SK-N-DZ (cell line): ENCODE data around the gene PFN1.
"Not testable (repeated sequence)": the region's sequence is repeated elsewhere in the genome, so short reads cannot be mapped to it uniquely, and the experiment has no call there.

ENCODE experiments used
- DNase-seq: peaks from one replicate; pipeline ENCODE4 v3.0.0-alpha.2; 2015; ENCODE audit warnings: low spot score

Gene PFN1

GRCh38 chr17:4921320-4921719 is 27.0 kb downstream of the PFN1 start:
- DNase-seq: no peak

GRCh38 chr17:4920351-4921048 is 27.8 kb downstream of the PFN1 start:
- no peak for DNase-seq

DNA sequence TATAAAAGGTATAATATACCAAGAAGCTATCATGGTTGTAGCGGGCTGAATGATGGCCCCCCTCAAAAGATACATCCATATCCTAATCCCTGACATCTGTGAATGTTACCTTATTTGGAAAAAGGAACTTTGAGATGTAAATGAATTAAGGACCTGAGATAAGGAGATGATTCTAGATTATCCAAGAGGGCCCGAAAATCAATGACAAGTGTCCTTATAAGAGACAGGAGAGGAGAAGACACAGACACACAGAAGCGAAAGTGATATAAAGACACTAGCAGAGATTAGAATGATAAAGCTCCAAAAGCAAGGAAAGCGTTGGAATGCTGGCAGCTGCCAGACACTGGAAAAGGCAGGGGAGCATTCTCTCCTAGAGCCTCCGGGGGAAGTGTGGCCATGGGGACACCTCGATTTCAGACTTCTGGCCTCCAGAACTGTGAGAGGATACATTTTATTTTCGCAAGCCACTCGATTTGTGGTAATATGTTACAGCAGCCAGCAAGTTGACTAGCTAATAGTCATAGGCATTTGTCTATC is 28.8 kb downstream of the PFN1 start:
- peak; percentile 98 for DNase-seq

GRCh38 chr17:4914551-4914950 is 33.8 kb downstream of the PFN1 start:
- DNase-seq: not testable (repeated sequence)

- DNase-seq: no peak
Measured at GRCh38 chr17:4913994-4914393, 34.3 kb downstream of the PFN1 start.

GRCh38 chr17:4908711-4909496 is 39.4 kb downstream of the PFN1 start:
- peak; percentile 92 for DNase-seq

- DNase-seq: peak; percentile 44
Measured at GRCh38 chr17:4908301-4908700, 40.0 kb downstream of the PFN1 start.

DNA sequence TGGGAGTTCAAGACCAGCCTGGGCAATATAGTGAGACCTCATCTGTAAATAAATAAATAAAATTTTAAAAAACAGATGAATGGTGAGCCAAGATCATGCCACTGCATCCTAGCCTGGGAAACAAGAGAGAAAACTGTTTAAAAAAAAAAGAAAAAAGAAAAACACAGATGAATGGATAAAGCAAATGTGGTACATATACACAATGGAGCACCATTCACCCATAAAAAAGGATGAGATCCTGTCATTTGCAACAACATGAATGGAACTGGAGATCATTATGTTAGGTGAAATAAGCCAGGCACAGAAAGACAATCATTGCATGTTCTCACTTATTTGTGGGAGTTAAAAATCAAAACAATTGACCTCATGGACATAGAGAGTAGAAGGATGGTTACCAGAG is 41.7 kb downstream of the PFN1 start:
- not testable (repeated sequence) for DNase-seq

GRCh38 chr17:4903051-4903818 is 45.1 kb downstream of the PFN1 start, which contains the start of gene CHRNE:
Gene CHRNE (minus strand): TSS chr17:4903098. CDS start chr17:4903063, 35 bp downstream.
- peak; percentile 89 for DNase-seq

- peak; percentile 60 for DNase-seq
Measured at GRCh38 chr17:4902540-4902939, 45.8 kb downstream of the PFN1 start.

- DNase-seq: no peak
Measured at GRCh38 chr17:4901648-4902344, 46.5 kb downstream of the PFN1 start.

DNA sequence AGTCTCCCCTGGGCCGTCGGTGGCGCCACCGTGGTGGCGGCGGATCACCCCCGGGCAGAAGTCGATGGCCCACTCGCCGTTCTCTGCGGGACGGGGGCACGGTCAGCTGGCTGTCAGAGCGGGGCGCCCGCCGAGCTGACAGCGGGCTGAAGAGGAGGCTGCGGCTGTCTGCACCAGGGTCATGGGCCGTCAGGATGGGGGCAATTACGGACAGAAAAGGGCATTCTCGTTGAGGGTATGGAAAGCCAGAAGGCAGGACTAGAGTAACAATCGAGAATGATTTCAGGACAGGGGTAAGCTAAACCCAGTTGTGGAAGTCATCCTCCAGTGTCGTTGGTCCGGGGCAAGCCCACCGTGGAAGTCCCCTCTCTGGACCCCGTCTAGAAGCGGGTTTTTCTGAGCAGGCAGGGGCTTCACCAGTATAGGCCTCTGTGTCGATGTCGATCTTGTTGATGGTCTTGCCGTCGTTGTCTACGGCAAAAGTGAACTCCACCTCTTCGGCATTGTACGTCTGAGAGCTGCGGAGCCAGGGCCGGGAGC is 47.2 kb downstream of the PFN1 start:
- DNase-seq: no peak

DNA sequence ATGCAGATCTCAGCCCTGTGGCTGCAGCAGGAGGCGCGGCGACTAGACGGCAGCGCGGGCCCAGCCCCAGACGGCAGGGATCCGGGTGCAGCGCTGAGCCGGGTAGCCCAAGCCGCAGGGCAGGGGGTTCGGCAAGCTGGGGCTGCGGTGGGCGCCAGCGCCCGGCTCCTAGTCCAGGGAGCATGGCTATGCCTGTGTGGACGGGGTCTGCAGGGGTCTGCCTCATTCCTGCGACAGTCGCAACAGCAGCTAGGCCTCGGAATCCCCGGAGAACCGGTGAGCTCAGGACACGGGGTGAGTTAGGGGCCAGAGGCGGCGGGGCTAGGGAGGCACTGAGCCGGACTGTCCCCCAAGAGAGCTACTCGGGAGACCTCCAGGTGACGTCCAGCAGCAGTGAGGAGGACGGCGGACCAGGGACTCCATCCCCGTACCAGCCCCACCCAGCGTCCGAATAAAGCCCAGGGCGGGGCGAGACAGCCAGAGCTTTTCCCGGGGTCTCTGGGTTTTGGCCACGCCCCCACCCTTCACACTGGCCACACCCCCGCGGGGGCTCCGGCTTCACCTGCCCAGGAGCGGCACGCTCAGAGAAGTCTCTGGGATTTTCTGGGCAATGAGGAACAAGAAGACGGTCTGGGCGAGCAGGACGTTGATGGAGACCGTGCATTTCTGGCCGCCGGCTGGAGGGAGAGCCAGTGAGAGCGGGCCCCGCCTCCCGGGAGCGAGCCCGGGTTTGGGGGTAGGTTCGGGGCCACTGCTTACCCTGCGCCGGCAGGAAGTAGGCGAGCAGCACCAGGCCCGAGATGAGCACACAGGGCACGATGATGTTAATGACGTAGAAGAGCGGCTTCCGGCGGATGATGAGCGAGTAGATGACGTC is 47.9 kb downstream of the PFN1 start:
- DNase-seq: no peak

GRCh38 chr17:4899341-4900230 is 48.7 kb downstream of the PFN1 start, which contains the start of gene C17orf107:
Gene C17orf107 (plus strand): TSS chr17:4899536. CDS start chr17:4899763, 227 bp downstream.
- no peak for DNase-seq

DNA sequence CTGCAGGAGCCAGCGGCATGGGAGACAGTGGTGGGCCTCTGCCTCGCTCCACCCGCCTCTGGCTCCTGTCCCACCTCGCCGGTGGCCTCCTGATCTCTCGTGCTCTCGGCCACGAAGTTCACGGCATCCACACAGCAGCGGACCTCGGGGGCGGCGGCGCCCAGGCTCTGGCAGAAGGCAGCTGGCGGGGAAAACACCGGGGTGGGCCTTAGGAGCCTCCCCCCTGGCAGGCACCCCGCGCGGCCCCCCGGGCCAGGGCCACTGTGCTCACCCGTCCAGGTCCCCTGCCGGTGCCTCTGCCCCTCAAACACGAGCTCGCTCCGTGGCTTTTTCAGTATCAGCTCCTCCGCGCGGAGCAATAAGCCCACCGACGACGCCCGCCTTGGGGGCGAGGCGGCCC is 49.4 kb downstream of the PFN1 start:
- no peak for DNase-seq

DNA sequence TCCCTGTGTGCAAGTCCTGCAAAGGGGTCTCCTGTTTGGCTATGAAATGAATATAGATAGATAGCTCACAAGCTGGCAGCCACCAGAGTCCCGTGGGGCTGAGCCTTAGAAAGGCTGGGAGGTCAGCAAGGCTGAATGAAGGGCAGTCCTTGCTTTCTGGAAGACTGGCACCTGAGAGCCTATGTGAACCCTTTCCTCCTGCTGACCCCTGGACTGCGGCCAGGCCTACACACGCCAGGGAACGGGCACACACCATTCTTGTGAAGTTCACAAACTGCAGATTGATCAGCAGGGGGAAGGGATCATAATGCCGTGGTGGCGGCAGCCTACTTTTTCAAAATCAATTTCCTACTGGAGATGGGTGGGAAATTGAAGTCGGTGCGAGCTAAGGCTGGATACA is 50.0 kb downstream of the PFN1 start:
- DNase-seq: no peak

DNA sequence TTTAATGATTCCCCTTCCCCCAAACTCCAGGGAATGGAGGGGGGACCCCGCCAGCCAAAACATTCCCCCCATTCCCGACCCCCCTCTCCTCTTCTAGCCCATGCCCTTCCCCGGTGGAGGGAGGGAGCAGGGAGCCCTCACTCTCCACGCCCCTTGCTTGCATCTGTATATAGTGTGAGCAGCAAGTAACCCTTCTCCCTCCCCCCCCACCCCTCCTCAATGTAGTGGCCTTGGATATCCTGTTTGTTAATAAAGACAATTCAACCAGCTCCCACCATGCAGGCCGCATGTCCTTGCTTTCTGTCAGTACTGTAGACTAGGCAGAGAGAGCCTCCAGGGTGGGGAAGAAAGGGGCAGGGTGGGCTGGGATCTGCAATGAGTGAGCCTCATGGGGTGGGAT is 50.5 kb downstream of the PFN1 start:
- no peak for DNase-seq

GRCh38 chr17:4897198-4897687 is 51.1 kb downstream of the PFN1 start:
- no peak for DNase-seq
